Measurements from ENCODE around the gene LRBA.

DNA sequence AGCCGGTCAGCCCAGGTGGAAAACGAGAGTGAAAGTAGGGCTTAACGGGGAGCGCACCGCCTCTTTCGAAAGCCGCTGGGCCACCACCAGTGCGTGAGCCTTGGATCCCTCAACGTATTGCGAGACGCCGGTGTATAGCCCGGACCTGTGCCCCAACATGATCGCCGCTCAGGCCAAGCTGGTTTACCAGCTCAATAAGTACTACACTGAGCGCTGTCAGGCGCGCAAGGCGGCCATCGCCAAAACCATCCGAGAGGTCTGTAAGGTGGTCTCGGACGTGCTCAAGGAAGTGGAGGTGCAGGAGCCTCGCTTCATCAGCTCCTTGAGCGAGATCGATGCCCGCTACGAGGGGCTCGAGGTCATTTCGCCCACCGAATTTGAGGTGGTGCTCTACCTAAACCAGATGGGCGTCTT is 432.2 kb downstream of the LRBA start:
- TF ChIP-seq CTCF (IDR thresholded peaks at IDR 0.05 in 4 of 5, conservative IDR thresholded peaks at IDR 0.05 in 1 of 5) (no peak), POLR2A (IDR thresholded peaks at IDR 0.05) (no peak)

Data from gastrocnemius medialis (tissue), 4 donors.